Measurements from ENCODE around the gene PKD2.
A peak's percentile ranks its signal among the peaks of the same experiment; 100 is the strongest.

Gene PKD2

DNA sequence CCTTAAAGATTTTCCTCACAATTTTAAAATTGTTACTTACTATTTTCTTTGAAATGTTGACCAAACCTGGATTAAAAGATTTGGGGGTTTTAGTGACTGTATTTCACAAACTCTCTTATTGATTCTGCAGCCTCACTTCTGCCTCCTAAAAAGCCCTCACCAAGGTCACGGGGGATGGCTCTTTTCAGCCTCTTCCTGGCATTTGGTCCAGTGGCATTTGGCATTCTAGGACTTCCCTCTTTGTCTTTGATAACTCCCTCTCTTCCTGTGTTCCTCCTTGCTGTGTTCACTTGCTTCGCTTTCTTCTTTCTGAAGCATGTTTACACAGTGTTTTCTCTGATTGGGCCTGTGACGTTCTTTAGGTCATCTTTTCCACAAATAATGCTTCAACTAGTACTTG lies 21.5 kb downstream of the PKD2 start:
- no peak for DNase-seq

DNA sequence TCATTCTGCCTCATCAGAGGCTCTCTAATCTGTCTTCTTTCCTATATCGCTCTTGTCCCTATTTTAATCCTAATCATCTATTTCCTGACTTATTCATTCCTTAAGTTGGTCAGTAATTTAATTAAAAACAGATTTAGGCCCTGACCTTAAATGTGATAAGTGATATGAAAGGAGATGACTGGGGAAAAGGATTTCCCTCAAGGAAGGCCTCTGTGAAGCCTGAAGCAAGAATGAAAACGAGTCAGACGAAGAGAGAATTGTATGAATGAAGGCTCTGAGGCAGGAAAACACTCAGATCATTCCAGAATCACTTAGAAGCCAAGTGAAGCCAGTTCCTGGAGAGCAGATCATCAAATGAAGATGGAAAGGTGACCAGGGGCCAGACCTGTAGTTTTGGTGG lies 22.1 kb downstream of the PKD2 start:
- DNase-seq = no peak

DNA sequence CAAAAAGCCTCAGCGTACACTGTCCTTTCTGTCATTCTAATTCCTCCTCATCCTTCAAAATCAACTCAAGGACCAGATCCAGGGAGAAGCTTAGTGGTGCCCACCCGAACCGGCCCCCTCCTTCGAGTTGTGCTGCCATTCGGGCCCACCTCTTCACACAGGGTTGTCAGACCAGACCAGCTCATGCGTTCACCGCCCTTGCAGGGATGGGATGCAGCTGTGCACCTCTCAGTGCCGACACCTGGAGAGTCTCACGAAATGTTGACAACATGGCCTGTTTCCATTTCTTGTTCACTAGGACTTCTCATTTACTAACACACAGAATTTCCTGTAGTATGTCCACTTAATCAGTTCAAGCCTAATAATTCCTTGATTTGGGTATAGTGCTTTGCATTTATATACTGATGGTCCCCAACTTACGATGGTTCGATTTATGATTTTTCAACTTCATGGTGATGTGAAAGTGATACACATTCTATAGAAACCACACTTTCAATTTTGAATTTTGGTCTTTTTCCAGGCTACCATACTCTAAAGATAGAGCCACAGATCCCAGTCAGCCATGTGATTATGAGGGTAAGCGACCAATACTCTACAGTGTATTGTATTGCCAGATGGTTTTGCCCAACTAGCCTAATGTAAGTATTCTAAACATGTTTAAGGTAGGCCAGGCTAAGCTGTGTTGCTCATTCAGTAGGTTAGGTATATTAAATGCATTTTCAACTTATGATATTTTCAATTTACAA lies 23.3 kb downstream of the PKD2 start:
- no peak for DNase-seq

DNA sequence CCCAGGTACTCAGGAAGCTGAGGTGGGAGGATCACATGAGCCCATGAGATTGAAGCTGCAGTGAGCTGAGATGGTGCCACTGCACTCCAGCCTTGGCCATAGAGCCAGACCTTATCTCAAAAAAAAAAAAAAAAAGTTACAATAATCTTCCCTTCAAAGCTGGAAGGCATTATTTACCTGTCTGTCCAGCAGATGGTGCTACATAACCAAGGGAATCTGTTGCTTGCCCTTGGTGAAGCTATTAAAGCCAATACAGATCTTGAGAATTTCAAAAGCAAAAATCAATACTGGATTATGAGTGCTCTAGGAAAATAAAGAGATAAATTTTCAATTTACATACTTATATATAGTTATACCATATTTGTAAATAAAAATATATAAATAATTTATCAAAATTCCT lies 25.9 kb downstream of the PKD2 start:
- no peak for DNase-seq

DNA sequence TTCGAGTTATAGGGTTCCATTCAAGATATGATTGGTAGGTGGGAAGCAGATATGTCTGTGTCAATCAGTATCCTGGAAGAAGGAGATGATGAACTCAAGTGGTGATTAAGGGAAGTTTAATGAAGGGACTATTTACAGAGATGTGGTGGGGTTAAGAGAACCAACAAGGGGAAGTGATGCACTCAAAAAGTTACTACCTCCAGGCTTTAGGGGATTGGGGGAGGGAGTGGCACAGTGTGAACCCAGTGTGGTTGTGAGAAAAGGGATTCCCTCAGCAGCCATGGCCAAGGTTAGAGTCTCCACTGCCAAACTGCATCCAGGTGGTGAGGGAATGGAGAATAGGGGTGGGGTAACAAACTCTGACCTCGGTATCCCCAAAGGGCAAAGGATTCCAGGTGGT lies 27.9 kb downstream of the PKD2 start:
- DNase-seq = no peak

DNA sequence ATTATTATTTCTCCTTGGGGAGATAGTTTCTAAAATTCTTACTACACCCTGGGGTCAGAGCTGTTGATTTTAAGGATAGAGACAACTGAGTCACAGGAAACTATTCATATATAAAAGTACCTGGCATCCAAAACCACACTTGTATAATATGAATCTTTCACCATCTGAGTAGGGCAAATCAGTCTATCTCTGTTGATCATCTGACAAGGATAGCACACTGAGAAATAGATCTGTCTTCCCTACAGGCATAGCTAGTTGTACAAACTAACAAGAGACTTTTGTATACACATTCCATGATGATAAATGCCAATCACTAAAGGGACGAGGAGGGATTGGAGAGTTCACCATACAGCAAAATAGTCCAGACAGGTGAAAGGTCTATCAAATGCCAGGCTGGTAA lies 30.0 kb downstream of the PKD2 start:
- no peak for DNase-seq

DNA sequence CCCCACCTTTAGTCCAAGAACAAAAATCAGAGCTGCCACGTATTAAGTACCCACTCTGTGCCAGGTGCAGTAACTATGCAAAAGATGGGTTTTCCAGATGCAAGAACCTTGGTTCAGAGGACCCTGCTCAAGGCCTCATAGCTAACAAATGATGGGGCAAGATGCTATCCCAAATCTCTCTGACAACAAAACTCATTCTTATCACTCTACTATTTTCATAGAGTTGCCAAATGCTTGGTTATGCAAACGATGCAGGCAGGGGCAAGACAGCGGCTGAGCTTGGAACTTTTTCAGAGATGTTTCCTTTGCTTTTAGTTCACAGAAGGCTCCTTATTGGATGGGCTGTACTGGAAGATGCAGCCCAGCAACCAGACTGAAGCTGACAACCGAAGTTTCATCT lies 30.5 kb downstream of the PKD2 start:
- DNase-seq = no peak

DNA sequence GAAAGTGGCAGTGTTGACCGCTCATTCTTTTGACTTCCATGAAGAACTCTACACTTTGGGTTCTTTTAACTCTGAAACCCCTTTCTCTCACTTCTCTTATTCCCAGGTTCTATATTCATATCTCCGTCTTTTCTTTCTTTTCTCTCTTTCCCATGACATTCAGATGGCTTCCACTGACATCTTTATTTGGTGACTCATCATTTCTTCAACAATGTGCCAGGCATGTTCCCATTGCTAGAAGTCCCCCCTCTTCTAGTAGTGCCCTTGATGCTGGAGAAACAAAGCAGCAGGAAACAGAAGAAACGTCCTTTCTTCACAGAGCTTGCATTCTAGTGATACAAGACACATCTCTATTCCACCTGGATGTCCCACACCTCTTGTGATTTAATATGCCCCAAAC lies 33.3 kb downstream of the PKD2 start:
- DNase-seq = no peak

DNA sequence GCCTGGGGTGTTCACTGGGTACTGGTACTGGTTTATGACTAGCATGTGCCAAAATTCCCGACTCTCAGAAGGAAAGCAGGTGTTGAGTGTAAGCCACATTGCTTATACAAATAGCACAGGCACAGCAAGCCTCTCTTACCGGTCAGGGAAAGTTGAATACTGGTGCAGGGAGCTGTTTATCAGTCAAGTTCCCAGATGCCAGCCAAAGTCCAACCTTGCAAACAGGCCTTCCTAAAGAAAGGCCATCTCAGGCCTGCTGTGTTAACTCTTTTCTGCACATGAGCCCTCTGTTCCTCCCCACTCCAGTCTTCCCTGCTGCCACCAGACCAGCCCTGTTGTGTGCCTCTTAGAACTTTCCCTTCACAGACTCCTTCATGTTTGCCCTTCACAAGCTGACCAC lies 34.2 kb downstream of the PKD2 start:
- no peak for DNase-seq

DNA sequence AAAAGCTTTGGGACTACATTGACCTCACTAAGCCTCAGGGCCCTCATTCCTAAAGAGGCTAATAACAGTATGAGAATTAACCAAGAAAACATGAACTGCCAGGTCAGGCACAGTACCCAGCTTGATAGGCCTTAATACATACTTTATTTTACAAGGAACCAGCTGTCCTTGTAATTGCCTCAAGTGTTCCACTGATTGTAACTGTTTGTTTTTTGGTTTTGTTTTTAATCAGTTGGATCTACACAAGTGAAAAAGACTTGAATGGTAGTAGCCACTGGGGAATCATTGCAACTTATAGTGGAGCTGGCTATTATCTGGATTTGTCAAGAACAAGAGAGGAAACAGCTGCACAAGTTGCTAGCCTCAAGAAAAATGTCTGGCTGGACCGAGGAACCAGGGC lies 35.6 kb downstream of the PKD2 start:
- no peak for DNase-seq

DNA sequence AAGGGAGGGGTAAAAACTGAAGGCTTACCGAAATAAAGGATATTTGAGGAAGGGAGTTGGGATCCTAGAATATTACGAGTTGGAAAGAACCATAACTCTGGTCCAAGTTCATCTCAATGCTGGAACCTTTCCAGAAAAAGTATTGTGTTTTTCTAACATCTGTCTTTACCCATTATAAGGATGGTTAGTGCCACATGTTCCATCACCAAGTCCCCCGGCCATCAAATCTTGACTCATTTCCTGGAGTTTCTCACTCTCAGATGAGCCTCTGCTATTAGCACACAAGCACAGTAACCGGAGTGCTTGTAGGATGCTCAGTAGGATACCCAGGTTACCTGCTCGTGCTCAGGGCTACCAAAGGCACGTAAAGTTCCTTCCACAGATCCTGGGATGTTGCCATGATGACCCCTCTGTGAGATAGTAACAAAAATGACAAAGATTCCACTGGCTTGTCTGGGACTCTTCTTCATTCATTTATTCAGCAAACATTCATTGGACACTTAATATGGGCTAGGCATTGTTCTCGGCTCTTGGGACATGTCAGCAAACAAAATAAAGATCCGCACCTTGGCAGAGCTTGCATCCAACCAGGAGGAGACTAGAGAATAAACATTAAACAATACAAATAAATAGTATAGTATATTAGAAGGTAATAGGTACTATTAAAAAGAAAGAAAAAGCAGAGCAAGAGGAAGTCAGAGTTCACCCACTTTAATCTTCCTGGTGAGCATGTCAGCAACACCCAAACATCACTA lies 36.3 kb downstream of the PKD2 start:
- no peak for DNase-seq

DNA sequence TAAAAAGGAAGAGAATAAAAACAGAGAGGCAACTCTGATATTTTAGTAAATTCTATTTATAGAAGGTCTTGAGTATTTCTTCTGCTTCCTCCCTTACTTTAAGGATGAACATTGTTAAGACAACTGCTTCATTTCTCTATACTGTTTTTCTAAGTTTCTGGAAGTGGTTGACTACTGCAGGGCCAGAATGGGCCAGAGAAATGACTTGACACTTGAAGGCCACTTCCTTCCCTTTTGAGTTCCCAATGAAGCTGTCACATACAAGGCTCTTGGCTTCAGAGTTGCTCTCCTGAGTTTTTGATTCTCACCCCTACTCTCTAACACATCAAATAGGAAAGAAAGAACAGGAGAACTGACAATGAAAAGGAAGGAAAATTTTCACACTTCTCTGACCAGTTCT lies 37.6 kb downstream of the PKD2 start:
- no peak for DNase-seq

DNA sequence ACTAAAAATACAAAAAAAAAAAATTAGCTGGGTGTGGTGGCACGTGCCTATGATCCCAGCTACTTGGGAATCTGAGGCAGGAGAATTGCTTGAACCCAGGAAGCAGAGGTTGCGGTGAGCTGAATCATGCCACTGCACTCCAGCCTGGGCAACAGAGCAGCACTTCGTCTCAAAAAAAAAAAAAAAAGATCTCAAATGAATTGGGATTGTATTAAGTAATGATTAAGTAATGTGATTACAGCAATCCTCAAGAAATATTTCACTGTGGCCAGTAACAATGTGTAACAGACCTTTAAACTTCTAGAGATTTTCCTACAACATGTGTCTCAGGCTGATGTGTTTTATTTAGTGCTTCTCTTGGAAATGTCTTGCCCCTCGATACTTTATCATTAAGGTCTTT lies 46.8 kb downstream of the PKD2 start:
- DNase-seq = no peak

DNA sequence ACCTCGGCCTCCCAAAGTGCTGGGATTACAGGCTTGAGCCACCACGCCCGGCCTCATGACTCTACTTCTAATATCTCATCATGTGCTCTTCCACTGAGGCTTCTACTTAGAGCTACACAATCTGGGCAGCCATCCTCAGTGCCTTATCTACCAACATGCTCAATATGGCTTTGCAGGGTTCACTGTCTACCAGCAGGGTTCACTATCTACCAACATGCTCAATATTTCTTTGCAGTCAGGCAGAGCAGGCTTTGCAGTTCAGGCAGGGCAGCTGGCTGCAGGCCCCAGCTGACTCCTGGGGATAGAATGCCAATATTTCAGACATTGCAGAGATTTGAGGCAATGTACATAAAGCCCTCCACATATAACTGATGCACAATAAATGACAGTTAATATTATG lies 47.5 kb downstream of the PKD2 start:
- DNase-seq = peak; percentile 24

DNA sequence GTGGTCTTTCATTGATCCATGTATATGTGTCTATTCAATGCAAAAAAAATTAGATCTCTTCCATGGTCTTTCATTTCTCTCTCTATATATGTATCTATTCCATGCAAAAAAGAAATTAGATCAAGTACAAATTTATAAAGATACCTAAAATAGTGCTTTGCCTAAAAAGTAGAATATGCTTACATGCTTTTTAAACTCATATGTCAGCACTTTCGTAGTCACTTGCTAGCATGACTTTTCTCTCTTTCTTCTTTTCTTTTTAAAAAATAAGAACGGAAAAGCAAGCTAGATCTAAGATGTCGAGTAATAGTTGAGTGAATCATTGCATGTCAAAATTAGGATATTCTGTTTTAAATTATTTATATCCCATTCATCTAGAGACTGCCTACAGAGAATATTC lies 50.9 kb downstream of the PKD2 start:
- no peak for DNase-seq

DNA sequence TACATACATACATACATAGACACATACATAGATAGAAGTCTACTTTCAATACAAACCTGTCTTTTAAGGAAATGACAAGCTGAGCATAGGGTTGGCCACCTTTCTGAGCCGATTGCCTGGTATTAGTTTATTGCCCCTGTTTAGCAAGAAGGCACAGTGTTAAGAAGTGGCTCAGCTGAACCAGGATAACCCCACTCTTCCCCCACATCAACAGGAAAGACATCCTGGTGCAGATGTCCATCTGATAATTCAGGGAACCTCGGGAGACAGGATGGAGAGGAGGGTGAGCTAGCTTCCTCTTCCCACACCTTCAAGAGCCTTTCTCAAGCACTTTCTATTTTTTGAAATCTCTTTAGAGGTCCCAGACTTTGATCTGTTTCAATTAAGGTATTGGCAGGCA lies 52.3 kb downstream of the PKD2 start:
- no peak for DNase-seq

DNA sequence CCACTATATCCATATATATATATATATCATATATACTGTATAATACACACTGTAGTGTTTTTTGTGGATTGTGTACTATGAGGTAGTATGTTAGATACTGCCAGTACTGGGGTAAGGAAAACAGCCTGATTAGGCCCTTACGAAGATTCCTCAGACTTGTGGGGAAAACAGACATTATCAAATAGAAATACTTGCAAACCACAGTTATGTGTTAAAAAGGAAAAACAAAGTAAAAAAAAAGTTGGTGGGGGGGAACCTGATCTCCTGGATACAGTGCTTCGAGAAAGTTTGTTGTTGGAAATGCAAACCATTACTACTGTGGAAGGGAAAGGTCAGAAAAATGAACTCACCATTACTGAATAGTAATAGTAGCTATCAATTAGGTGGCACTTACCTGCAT lies 53.0 kb downstream of the PKD2 start:
- no peak for DNase-seq

DNA sequence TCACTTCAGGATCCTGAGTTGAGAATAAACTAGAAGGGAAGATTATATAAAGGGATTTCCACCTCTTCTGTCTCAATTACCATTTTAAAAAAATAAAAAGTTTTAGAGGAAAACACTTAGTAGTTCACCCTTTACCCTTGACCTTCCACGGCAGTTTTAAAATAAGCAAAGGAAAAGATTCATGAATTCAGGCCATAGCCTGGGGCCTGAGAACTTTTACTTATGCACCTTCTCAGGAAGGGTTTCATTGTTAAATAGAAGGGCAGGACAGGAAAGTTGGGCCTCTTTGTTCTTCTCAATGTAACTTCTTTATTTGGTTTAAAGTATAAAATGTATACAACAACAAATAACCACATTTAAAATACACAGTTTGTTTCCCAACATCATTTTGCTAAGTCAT lies 54.9 kb downstream of the PKD2 start:
- no peak for DNase-seq

DNA sequence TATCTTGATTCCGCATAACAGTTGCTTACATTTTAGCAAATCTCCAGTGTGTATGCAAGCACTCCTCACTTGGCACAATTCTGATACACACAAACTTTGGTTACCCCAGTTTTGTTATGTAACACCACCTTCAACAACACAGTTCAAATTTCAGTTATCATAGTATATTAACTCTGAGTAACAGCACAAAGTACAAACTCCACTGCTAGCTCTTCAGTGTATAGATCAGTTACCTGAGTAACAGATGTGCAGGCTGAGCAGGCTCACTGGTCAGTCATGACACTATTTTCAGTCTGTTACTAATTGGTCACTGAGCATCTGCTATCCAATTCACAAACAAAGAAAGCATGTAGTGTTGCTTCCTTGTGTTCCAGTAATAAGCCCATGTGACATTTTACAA lies 55.4 kb downstream of the PKD2 start:
- no peak for DNase-seq

DNA sequence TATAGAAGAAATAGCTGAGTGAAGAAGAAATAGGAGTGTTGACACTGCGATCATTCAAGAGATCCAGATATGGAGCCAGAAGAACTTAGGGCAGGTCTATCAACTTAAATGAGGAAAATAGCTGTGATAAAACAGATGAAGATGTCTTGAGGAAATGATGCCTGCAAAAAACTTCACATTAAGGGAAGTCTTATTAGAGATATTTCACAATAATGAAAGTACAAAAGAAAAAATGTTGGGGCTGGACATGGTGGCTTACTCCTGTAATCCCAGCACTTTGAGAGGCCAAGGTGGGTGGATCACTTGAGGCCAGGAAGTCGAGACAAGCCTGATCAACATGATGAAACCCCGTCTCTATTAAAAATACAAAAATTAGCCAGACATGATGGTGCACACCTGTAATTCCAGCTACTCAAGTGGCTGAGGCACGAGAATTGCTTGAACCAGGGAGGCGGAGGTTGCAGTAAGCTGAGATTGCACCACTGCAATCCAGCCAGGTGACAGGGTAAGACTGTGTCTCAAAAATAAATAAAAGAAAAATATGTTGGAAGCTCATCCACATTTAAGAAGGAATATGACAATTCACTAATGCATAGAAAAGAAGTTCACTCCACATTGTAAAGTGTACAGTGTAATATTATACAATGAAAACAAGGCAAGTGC lies 56.3 kb downstream of the PKD2 start:
- no peak for DNase-seq

DNA sequence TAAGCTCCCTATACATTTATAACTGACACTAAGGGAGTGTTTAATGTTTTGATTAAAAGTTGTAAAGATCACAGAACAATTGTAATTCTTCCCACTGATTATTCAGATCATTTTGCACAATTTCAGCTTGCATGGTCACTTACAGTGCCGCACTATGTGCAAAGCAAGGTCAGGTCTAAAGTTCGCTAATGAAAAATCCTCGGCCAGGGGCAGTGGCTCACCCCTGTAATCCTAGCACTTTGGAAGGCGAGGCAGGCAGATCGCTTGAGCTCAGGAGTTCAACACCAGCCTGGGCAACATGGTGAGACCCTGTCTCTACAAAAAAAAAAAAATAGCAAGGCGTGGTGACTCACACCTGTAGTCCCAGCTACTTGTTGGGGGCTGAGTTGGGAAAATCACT lies 57.0 kb downstream of the PKD2 start:
- DNase-seq = no peak

DNA sequence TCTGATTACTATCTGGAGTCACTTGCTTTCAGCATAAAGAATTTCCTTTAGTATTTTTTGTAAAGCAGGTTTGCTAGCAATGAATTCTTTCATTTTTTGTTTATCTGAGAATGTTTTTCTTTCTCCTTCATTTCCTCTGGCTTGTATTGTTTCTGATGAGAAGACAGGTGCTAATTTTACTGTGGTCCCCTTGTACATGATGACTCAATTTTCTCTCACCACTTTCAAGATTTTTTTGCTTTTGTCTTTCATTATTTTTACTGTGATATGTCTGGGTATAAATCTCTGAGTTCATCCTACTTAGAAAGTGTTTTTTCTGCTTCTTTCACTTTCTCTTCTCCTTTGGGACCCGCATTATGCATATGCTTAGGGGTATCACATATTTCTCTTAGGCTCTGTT lies 62.6 kb downstream of the PKD2 start:
- no peak for DNase-seq

DNA sequence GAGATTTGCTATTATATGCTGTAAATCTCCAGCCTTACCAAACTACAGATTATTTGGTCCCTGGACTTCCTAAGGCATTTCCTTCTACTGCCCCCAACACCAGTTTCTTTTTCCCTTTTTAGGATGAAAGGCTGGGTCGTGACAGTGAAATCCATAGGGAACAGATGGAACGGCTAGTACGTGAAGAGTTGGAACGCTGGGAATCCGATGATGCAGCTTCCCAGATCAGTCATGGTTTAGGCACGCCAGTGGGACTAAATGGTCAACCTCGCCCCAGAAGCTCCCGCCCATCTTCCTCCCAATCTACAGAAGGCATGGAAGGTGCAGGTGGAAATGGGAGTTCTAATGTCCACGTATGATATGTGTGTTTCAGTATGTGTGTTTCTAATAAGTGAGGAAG lies 67.9 kb downstream of the PKD2 start:
- DNase-seq = no peak

DNA sequence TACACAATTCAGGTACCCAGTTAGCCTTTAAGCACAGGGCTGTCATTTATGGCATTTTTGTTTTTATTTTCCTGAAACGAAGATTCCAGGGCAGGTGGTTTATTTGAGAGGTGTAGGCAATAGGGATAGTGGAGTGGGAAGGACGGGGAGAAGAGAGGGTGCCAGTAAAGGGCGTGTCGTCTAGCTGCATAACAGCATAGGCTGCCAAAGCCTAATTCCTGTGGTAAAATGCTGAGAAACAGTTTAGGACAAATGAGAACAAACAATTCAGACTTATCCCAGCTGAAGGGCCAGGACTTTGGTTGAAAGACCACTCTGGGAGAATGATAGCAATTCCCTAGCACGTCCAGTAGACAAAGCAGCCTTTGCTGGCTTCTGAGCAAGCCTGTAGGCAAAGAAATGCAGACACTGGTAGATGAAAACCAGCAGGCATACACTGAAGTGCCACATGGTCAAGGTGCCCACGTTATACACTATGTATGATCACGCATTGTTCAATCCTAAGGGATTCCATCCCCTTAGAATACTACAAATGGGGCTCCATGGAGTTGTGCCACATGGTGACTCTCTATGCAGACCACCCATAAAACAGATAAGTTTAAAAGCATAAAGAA lies 70.6 kb downstream of the PKD2 start:
- DNase-seq = no peak
